C4-2B (cell line): ENCODE data around the gene SEMA4B.

ENCODE experiments used
- CTCF ChIP-seq: fragments of 450-650 bp; conservative IDR thresholded peaks from 2 replicates; pipeline ENCODE4 v1.5.1; 2017; ENCODE audit warnings: mild to moderate bottlenecking
- ZFX ChIP-seq: fragments of 450-650 bp; IDR thresholded peaks from 2 replicates; pipeline ENCODE4 v1.6.1; 2017

GRCh38 chr15:90184786-90185704, 16.1 kb upstream of the SEMA4B start:
- no peak for TF ChIP-seq CTCF
- TF ChIP-seq ZFX = 0 out of 2 replicates have a peak, but pooled peaks have one; percentile 36
